ENCODE data around the gene MRPL54.

- no peak for TF ChIP-seq CTCF (IDR thresholded peaks at IDR 0.05)
- TF ChIP-seq EZH2phosphoT487 (IDR thresholded peaks at IDR 0.05), result no peak
Observed at GRCh38 chr19:3745363-3746045, 17.0 kb upstream of the MRPL54 start.
